Measurements from ENCODE around the gene MRPL46.

MRPL46 gene

DNA sequence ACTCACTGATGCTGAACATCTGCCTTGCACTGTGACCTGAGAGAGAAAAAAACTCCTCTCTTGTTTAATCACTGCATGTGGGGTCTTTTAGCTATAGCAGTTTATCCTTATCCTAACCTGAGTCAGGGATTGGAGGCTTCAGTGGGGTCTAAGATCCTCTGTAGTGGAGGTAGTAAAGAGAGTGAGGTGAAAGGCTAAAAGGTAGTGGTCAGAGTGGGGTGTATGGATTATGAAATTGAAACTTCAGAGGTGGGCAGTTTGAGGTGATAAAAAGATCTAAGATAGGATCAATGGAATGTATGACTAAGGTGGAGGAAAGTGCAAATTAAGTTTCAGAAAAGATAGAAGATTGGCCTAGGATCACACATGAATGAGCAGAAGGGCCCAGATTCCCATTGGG, 42.8 kb upstream of the MRPL46 start:
- DNase-seq (ENCODE audit: low read depth): no peak
- H3K4me3 ChIP-seq (ENCODE audit: low read depth, low read length): no peak overlapping the region
- TF ChIP-seq POLR2A (IDR thresholded peaks at IDR 0.05; ENCODE audit: extremely low read depth, insufficient read length) (no peak), MYC (IDR thresholded peaks at IDR 0.05; ENCODE audit: low read depth, low read length) (no peak), CTCF (IDR thresholded peaks at IDR 0.05; ENCODE audit: low read depth, low read length) (no peak), MAX (IDR thresholded peaks at IDR 0.05; ENCODE audit: low read depth, low read length) (no peak)

DNA sequence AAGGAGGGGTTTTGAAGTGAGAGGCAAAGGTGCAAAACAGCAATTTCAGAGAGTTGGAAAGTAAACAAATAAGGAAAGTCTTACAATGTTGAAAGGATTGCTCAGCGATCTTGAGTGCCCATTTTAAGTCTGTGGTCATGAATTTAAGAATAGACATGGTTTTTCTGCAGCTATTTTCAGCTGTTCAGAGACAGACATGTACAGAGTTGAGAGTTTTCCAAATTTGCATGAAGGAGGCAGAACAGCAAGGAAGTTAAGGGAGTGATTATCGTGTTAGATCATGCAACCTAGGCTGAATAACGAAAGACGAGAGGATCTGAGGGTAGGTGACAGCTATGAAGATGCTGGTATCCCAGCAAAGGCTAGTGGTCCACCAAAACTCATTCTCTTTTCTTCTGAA, 42.1 kb upstream of the MRPL46 start:
- DNase-seq (ENCODE audit: low read depth): no peak
- no peak overlapping the region for H3K4me3 ChIP-seq (ENCODE audit: low read depth, low read length)
- TF ChIP-seq POLR2A (IDR thresholded peaks at IDR 0.05; ENCODE audit: extremely low read depth, insufficient read length): no peak
- no peak for TF ChIP-seq MYC (IDR thresholded peaks at IDR 0.05; ENCODE audit: low read depth, low read length)
- TF ChIP-seq CTCF (IDR thresholded peaks at IDR 0.05; ENCODE audit: low read depth, low read length): no peak

DNA sequence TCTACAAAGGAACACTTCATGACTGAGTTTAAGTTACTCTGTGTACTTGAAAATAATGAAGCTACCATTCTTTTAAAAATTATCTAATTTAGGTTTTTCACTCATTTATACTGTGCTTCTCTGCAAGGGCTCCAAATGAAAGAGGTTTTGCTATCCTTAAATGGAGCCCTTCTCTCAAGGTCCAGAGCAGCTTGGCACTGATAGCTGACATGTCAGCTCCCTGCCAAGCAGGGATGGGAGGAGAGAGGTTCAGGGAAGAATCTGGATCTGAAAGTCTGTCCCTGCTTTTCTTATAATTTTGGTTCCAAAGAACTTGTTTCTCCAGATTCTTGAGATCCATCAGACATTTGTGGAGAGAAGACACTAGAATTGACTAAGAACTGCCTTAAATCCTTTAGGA, 39.4 kb upstream of the MRPL46 start:
- H3K4me3 ChIP-seq (ENCODE audit: low read depth, low read length): no peak overlapping the region
- TF ChIP-seq MAX (IDR thresholded peaks at IDR 0.05; ENCODE audit: low read depth, low read length) (no peak), POLR2A (IDR thresholded peaks at IDR 0.05; ENCODE audit: extremely low read depth, insufficient read length) (no peak), CTCF (IDR thresholded peaks at IDR 0.05; ENCODE audit: low read depth, low read length) (no peak), MYC (IDR thresholded peaks at IDR 0.05; ENCODE audit: low read depth, low read length) (no peak)
- no peak for DNase-seq (ENCODE audit: low read depth)

DNA sequence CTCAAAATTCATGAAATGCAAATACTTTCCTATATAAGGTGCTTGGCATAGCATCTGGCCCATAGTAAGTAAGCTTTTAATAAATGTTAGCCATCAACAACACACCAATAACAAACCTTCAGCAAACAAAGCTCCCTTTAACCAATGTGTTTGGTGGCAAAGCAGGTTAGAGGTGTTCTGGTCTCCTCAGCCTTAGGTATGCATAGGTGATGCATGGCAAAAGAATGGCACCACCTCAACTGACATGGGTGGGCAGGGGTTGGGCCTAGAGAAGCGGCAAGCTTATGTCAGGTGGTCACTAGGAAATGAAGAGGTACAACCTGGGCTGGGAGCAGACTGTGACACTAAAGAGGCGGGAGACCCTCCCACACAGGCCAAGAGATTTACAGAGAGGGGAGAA, 38.5 kb upstream of the MRPL46 start:
- no peak overlapping the region for H3K4me3 ChIP-seq (ENCODE audit: low read depth, low read length)
- DNase-seq (ENCODE audit: low read depth): no peak
- no peak for TF ChIP-seq POLR2A (IDR thresholded peaks at IDR 0.05; ENCODE audit: extremely low read depth, insufficient read length)
- TF ChIP-seq CTCF (IDR thresholded peaks at IDR 0.05; ENCODE audit: low read depth, low read length): no peak
- no peak for TF ChIP-seq MAX (IDR thresholded peaks at IDR 0.05; ENCODE audit: low read depth, low read length)
- TF ChIP-seq MYC (IDR thresholded peaks at IDR 0.05; ENCODE audit: low read depth, low read length): no peak

- no peak for DNase-seq (ENCODE audit: low read depth)
- TF ChIP-seq MAX (IDR thresholded peaks at IDR 0.05; ENCODE audit: low read depth, low read length) (no peak), CTCF (IDR thresholded peaks at IDR 0.05; ENCODE audit: low read depth, low read length) (no peak), POLR2A (IDR thresholded peaks at IDR 0.05; ENCODE audit: extremely low read depth, insufficient read length) (no peak), MYC (IDR thresholded peaks at IDR 0.05; ENCODE audit: low read depth, low read length) (no peak)
- no peak overlapping the region for H3K4me3 ChIP-seq (ENCODE audit: low read depth, low read length)
Observed at GRCh38 chr15:88504445-88504844, 37.3 kb upstream of the MRPL46 start.

DNA sequence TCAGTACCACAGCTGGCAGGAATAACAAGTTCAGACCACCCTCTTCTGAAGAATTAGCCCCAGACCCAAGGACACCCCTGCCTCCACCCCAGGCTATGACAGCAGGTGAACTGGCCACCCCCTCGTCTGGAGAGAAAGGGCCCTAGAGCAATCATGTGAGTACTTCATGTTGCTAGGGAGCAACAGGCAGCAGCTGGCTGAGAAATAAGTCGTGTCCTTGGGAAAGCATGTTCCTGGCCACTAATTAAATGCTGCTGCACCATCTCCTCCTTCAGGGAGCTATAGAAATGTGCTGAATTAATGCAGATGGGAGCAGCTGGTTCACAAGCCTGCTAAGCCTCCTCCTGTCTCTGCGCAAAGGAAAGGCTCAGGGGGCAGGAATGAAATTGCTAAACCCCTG, 31.8 kb upstream of the MRPL46 start:
- no peak overlapping the region for H3K4me3 ChIP-seq (ENCODE audit: low read depth, low read length)
- TF ChIP-seq POLR2A (IDR thresholded peaks at IDR 0.05; ENCODE audit: extremely low read depth, insufficient read length): no peak
- TF ChIP-seq CTCF (IDR thresholded peaks at IDR 0.05; ENCODE audit: low read depth, low read length): no peak
- TF ChIP-seq MYC (IDR thresholded peaks at IDR 0.05; ENCODE audit: low read depth, low read length): no peak
- TF ChIP-seq MAX (IDR thresholded peaks at IDR 0.05; ENCODE audit: low read depth, low read length): no peak
- no peak for DNase-seq (ENCODE audit: low read depth)

All from NB4 (cell line).